ENCODE data around the gene CACNA2D3.
A peak's percentile ranks its signal among the peaks of the same experiment; 100 is the strongest.

The CACNA2D3 gene

DNA sequence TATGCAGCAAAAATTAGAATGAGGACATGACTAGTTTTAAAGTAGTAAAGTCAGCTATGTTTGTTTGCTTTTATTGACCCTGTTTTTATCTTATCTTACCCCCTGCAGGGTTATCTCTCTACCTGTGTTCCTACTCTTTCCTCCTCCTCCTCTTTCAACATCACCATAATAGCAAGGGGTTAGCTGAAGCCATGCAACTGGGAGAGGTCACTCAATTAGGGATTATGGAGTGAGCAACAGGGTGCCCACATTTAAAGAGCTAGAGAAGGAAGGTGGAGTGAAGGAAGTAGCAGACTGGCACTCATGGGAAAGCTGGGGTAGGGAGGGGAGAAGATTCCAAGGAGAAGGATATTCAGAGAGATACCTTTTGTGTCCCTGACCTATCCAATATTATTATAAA lies 679.6 kb downstream of the CACNA2D3 start:
- no peak for DNase-seq (ENCODE audit: low spot score)

GRCh38 chr3:54810401-54810800 lies 688.0 kb downstream of the CACNA2D3 start:
- DNase-seq (ENCODE audit: low spot score): no peak

GRCh38 chr3:54814224-54814623 lies 691.9 kb downstream of the CACNA2D3 start:
- no peak for DNase-seq (ENCODE audit: low spot score)

- DNase-seq (ENCODE audit: low spot score): peak; percentile 66
Measured at GRCh38 chr3:54817628-54818027, 695.3 kb downstream of the CACNA2D3 start.

- DNase-seq (ENCODE audit: low spot score): no peak
Measured at GRCh38 chr3:54818486-54818885, 696.1 kb downstream of the CACNA2D3 start.

DNA sequence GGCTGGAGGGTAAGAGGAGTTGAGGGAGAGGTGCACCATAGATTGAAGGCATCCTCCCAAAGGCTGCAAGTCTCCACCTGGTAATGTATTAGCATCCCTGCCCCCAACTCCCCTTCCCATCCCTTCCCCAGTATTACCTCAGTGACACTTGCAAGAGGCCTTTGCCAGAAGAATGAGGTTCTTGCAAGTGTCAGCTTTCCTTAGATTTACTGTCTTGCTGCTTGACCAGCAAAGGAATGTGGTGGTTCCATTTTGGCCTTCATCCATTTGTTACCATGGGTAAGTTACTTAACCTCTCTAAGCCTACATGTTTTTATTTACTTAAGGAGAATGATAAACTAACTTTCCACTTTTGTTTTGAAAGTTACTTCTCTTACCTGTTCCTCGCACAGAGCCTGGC lies 696.6 kb downstream of the CACNA2D3 start:
- DNase-seq (ENCODE audit: low spot score): no peak

DNA sequence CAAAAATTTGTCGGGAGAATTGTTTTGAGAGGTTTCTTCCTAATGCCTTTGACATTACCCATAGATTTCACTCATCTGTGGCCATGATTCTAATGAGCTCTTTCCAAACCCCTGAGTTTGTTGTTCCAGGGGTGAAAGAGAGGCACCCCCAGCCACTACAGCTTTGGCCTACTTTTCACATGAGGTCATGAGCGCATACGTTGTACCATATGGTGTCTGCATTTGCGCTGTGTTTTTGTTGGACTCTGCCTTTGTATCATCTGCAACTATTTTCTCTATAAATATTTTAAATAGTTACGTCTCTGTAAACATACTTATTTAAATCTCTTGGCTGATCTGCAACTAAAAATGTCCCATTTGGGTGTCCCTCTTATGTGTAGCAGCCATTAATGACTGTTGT lies 697.6 kb downstream of the CACNA2D3 start:
- DNase-seq (ENCODE audit: low spot score): no peak

- DNase-seq (ENCODE audit: low spot score): peak; percentile 60
Measured at GRCh38 chr3:54822206-54822605, 699.9 kb downstream of the CACNA2D3 start.

GRCh38 chr3:54826251-54826691 lies 703.9 kb downstream of the CACNA2D3 start:
- peak; percentile 76 for DNase-seq (ENCODE audit: low spot score)

DNA sequence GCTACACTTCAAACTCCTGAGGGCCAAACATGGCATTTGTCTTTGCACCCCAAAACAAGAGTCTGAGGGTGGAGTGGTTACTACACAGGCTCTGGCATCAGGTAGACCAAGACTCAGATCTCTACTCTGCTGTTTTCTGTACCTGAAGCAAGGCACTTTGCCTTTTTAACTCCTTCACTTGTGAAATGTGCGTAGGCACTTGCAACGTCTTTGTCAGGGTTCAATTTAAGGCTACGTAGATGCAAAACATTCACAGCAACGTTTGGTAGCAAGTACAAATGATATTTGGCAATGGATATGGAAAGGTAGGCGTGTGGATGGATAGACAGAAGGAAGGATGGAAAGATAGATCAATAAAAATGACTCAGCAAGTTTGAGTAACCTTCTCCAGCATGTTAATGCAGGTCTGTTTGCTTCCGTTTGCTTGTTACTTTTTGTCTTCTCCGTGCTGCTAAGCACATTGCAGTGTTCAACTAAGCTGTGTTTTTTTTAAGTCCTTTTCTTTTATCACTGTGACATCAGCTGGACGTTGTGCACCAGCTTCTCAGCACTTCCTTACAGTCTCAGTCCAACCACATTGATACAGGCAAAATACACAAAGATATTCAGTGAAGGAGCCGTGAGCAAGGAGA lies 704.8 kb downstream of the CACNA2D3 start:
- DNase-seq (ENCODE audit: low spot score): no peak

DNA sequence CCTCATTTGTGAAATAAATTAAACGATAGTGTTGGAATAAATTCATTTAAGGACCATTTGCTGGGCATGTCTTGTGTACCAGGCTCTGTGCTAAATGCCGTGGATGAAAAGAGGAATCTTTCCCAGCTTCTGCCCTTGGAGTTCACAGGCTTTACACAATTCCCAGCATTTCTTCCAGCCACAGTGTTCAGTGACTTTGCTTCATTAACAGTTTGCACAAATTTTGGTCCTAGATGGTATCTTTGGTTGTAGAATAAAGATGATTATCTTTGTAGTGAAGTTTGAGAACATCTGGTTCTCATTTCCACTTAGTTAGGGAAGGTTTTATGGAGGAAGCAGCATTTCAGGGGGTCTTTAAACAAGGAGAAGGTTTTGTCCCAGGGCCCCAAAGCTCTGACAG lies 705.4 kb downstream of the CACNA2D3 start:
- no peak for DNase-seq (ENCODE audit: low spot score)

DNA sequence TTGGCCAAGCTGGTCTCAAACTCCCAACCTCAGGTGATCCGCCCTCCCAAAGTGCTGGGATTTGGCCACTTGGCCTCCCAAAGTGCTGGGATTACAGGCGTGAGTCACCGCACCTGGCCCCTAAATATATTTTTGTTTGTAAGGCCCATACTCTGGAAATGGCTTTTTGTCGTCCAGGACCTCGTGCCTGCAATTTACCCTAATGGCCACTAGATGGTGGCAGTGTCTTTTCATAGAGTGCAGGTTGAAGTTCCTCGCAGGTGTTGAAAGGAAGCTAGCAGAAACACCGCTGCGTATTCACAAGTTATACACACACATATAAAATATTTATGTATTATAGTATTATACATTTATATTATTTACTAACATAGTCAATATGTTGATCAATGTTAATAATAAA lies 708.3 kb downstream of the CACNA2D3 start:
- DNase-seq (ENCODE audit: low spot score): no peak

DNA sequence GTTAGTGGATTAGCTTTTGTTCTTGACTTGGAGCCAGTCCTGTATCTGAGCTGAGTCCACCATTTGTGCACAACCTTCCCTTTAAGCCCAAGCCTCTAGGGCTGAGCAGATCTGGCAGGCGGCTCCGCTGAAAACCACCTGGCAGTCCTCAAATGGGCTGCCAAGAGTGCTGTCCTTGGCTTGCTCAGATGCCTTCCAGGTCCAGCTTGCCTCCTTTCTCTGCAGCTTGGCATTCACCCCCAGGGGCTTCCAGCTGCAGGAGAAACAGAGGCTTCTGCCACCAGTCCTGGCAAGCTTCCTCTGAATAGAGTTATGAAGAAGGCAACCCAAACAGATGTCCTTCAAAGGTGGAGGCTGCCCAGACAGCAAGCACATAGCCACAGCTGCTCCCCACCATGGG lies 708.8 kb downstream of the CACNA2D3 start:
- no peak for DNase-seq (ENCODE audit: low spot score)

DNA sequence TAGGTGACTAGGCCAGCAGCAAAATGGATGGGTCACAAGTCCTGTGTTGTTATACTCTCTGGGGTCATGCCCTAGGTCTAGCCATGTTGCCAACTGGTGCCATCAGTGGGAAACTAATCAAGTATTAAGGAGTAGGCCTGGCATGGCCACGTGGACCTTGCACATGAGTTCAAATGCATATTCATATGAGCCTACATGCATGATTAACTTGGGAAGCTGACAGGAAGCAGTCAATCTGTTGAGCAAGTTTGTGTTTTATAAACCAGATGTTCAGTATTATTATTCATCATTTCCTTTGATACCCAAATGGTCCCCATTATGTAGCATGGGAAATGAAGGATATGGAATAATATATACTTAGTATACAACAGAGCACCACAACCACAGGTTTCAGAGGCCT lies 710.5 kb downstream of the CACNA2D3 start:
- no peak for DNase-seq (ENCODE audit: low spot score)

DNA sequence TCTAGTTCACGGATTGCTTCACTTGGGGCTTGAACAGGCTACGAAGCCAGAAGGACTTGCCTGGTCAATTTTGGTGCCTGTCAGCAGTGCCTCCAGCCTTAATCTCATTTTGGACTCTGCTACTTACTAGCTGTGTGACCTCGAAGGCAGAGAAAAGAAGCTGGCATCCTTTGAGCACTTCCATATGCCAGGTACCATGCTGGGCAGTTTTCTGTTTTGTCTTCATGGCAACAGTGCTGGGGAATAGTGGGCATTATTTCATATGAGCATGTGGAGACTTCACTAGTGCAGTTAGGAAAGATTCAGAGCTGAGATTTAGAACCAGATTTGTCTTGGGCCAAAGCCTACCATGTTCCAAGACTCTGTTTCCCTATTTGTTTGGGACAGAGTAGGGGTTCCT lies 713.3 kb downstream of the CACNA2D3 start:
- no peak for DNase-seq (ENCODE audit: low spot score)

GRCh38 chr3:54836871-54837270 lies 714.5 kb downstream of the CACNA2D3 start:
- DNase-seq (ENCODE audit: low spot score): no peak

DNA sequence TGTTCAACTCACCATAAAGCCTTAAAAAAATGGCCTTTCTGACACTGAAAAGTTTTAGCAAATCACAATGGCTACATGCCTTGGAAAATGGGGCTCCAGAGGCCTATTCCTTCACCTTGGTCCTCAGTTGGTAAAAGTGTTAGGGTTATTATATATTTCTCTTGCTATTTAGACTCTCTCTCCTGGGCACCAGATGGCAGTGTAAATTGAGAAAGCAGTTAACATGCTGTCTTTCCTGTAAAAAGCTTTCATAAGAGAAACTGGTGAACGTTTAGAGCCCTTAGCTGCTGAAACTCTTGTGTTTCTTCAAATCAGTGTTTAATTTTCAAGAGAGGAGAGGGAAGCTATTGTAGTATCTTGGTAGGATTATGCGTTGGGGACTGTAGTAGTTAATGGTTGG lies 715.6 kb downstream of the CACNA2D3 start:
- no peak for DNase-seq (ENCODE audit: low spot score)

GRCh38 chr3:54841471-54841870 lies 719.1 kb downstream of the CACNA2D3 start:
- no peak for DNase-seq (ENCODE audit: low spot score)

GRCh38 chr3:54843352-54843751 lies 721.0 kb downstream of the CACNA2D3 start:
- DNase-seq (ENCODE audit: low spot score): no peak

- no peak for DNase-seq (ENCODE audit: low spot score)
Measured at GRCh38 chr3:54844211-54844610, 721.9 kb downstream of the CACNA2D3 start.

- DNase-seq (ENCODE audit: low spot score): no peak
Measured at GRCh38 chr3:54845011-54845410, 722.7 kb downstream of the CACNA2D3 start.

DNA sequence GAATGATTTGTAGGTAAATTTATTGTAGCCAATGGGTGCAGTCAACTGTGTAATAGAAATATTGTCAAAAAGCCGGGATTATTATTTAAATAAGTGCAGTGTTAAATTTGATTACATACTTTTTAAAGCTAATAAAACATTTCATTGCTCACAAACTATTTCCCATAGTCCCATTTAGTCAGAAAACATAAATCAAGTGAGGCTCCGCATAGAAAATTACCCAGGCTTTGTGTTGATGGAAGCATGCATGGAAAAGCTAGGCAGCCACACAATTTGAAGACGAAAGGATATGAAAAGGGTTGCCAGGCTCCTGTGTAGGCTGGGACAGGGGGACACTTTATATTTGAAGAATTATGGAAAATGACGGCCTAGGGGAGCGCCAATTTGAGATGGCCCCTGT lies 723.2 kb downstream of the CACNA2D3 start:
- no peak for DNase-seq (ENCODE audit: low spot score)

- DNase-seq (ENCODE audit: low spot score): no peak
Measured at GRCh38 chr3:54846119-54846518, 723.8 kb downstream of the CACNA2D3 start.

GRCh38 chr3:54847361-54847760 lies 725.0 kb downstream of the CACNA2D3 start:
- DNase-seq (ENCODE audit: low spot score): no peak

DNA sequence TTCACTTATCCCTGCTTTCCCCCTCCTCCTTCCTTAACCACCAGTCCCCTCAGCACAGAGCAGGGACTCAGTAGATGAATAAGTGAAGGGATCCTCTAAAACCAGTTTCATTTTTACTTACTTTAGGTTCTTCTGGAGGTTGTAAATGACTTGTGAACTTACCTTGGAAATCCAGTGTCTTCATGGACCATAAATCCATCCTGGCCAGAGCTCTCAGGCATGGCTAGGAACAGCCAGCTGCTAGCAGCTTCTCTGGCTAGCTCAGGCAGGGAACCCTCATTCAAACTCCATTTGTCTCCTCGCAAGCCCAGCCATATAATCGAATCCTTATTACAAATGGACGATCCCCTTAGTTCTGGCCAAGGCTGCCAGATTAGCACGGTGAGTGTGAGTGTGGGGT lies 727.0 kb downstream of the CACNA2D3 start:
- DNase-seq (ENCODE audit: low spot score): no peak
